Ovary (tissue), 9 donors: ENCODE measurements around the gene ATP4B. TPM values are rescaled to one million over a fixed set of nuclear protein-coding genes. Genes with fewer than 3 reads are reported as not detected.

Experiments
- DNase-seq, 5 donors: peaks; one replicate each; pipeline ENCODE4 v3.0.0-alpha.2; 2019 to 2020
- H3K27ac ChIP-seq, 2 donors: fragments of 200-600 bp; one replicate each; pipeline versions ENCODE4 v1.5.1 to v1.8.0; 2019 to 2022
- H3K27me3 ChIP-seq: fragments of 200-600 bp; one replicate; pipeline ENCODE4 v1.8.0; 2022
- H3K36me3 ChIP-seq: fragments of 200-600 bp; sonication (generic); one replicate; pipeline ENCODE4 v1.5.1; 2019
- H3K4me1 ChIP-seq: one replicate; pipeline ENCODE4 v1.8.1; 2013; ENCODE audit warnings: mild to moderate bottlenecking, moderate library complexity; ENCODE audit not compliant: insufficient read depth
- H3K4me3 ChIP-seq: fragments of 200-600 bp; sonication (generic); one replicate; pipeline ENCODE4 v1.5.1; 2017
- H3K9me3 ChIP-seq, 2 donors: fragments of 200-600 bp in 1 of 2; sonication (generic) in 1 of 2; one replicate each; pipeline versions ENCODE4 v1.5.1 to v1.8.1; 2013 to 2019; ENCODE audit warnings: mild to moderate bottlenecking in 1 of 2, moderate library complexity in 1 of 2
- CTCF ChIP-seq, 3 donors: fragments of 450-650 bp in 2 of 3; fragments of 200-600 bp in 1 of 3; IDR thresholded peaks; one replicate each; pipeline versions ENCODE4 v1.5.1 to v1.8.0; 2016 to 2022; ENCODE audit warnings: antibody characterized with exemption in 3 of 3, mild to moderate bottlenecking in 1 of 3
- EP300 ChIP-seq: sonication (generic); formaldehyde crosslinking; IDR thresholded peaks from one replicate; pipeline ENCODE4 v1.6.1; 2017; ENCODE audit warnings: antibody characterized with exemption
- POLR2A ChIP-seq: fragments of 450-650 bp; IDR thresholded peaks from one replicate; pipeline ENCODE4 v1.6.1; 2017; ENCODE audit warnings: antibody characterized with exemption, mild to moderate bottlenecking, moderate library complexity
- WGBS, 3 donors: extraction: QIAGEN DNeasy Blood & Tissue Kit in 1 of 3; methylation state at CpG; one replicate each; pipeline versions ENCODE4 v1.1.5 to v1.1.7; 2013 to 2017; 5-methylcytosine and 5-hydroxymethylcytosine counted together
- intact Hi-C, 4 donors: fragments of 100-400 bp; cut with DNase I; formaldehyde crosslinking; loops; one replicate each; pipeline versions ENCODE4 v1.11.0 to v1.15.1; 2022 to 2023
- polyA plus RNA-seq, 2 donors: library from polyadenylated mRNA; stranded (reverse); fragments of 200-250 nt in 1 of 2; fragments of 350-450 nt in 1 of 2; fragmentation: Illumina TruSeq in 1 of 2; extraction: RNeasy Lipid Tissue Mini Kit (QIAGEN cat#74804) in 1 of 2; gene quantifications; one replicate each; pipeline ENCODE4 v1.2.3, GENCODE V29; 2013 to 2014
- total RNA-seq, 7 donors: library from RNA; depleted of rRNA in 2 of 7; stranded (reverse); fragments of >200 nt in 2 of 7; fragmentation: NEBNext Ultra II Directional in 3 of 7; extraction: Animal tissue kit (Norgen Biotek cat#: 25700) in 3 of 7; gene quantifications; one replicate each; pipeline versions ENCODE4 v1.1.0 to v1.2.4, GENCODE V29; 2016 to 2023
- donor health status: DM: no; HTN: no; CAD: no; lungs with moderate emphysema.
- donor health status: DM: no; HTN: no; CAD: no.
- donor health status: Bipolar disorder and iron deficiency.
- donor health status: DM: yes; HTN: yes; CAD: no.
- donor health status: DM: no; HTN: no; CAD: no.
- donor health status: DM: yes; HTN: yes; CAD: no.

The ATP4B gene
- total and polyA plus RNA-seq, 9 donors: 0.28 TPM; not detected in 8

DNA sequence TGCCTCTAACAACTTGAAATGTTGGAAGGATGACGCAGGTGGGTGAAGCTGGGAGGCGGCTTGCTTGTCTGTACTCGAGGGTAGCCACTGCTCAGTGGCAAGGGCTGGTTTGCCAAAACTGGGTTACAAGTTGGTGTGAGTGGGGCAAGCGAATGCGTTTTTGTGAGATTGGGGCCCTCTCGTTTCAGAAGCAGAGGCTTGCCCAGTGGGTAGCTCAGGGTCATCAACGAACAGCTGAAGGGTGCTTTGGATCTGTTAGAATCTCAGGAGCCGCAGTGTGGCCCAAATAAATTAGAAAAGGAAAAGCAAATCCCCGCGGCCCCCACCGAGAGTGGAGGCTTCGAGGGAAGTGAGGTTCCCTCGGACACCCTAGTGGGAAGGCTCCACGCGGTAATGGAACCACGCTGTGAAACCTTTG lies 7.3 kb downstream of the ATP4B start:
- intact Hi-C loops: no loop called here
- no peak for TF ChIP-seq EP300
- no peak for TF ChIP-seq POLR2A
- TF ChIP-seq CTCF (IDR thresholded peaks at IDR 0.05): no peak
- H3K27me3 ChIP-seq: no peaks in the 10 kb centered on the region
- H3K9me3 ChIP-seq: no peaks in the 10 kb centered on the region
- peak in 2 of 5 donors; percentile 1 to 7 for DNase-seq
- no peaks in the 10 kb centered on the region for H3K36me3 ChIP-seq
- 76 to 89% (median 86%) methylated on average over 16 of the region's 16 CpGs for WGBS, 3 donors
- H3K27ac ChIP-seq: no peak overlapping the region
- H3K4me1 ChIP-seq: peaks cover 12% of the 10 kb centered on the region
- no peak overlapping the region for H3K4me3 ChIP-seq

DNA sequence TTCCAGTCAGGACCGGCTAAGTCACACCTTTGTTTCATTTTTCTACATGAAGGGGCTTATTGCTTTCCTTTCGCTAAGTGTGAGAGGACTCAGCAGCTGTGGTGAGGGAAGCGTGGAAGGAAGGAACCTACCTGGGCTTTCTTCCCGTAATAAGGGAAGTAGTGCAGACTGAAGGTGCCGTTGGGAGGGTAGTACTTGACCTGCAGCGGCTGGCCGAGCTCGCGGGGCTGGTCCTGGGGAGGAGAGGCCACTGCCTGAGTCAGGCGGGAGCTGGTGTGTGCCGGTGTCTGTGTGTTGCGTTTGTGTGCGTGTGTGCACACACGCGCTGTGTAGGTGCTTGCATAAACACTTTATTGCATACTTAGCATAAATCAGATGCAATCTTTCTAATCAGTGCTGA lies 7.7 kb downstream of the ATP4B start:
- H3K4me1 ChIP-seq: peaks cover 12% of the 10 kb centered on the region
- H3K27ac ChIP-seq: no peak overlapping the region
- peak in 2 of 5 donors; percentile 3 to 21 for DNase-seq
- no peaks in the 10 kb centered on the region for H3K27me3 ChIP-seq
- H3K4me3 ChIP-seq: no peak overlapping the region
- intact Hi-C loops: no loop called here
- TF ChIP-seq CTCF (IDR thresholded peaks at IDR 0.05): no peak
- TF ChIP-seq EP300: no peak
- TF ChIP-seq POLR2A: no peak
- H3K36me3 ChIP-seq: no peaks in the 10 kb centered on the region
- WGBS, 3 donors: 91 to 92% (median 92%) methylated on average over 15 of the region's 15 CpGs
- H3K9me3 ChIP-seq: no peaks in the 10 kb centered on the region

- Histone ChIP-seq H3K27me3 (no peaks in the 10 kb centered on the region), H3K4me1 (peaks cover 12% of the 10 kb centered on the region), H3K36me3 (no peaks in the 10 kb centered on the region), H3K9me3 (no peaks in the 10 kb centered on the region), H3K27ac (no peak overlapping the region), H3K4me3 (no peak overlapping the region)
- peak in 3 of 5 donors; percentile 2 to 19 (median 6) for DNase-seq
- intact Hi-C loops: no loop called here
- TF ChIP-seq EP300: no peak
- TF ChIP-seq POLR2A: no peak
- TF ChIP-seq CTCF (IDR thresholded peaks at IDR 0.05): no peak
- WGBS, 3 donors: 76 to 87% (median 82%) methylated on average over 17 of the region's 17 CpGs
These were observed 8.8 kb downstream of the ATP4B start for GRCh38 chr13:113649212-113649611.

DNA sequence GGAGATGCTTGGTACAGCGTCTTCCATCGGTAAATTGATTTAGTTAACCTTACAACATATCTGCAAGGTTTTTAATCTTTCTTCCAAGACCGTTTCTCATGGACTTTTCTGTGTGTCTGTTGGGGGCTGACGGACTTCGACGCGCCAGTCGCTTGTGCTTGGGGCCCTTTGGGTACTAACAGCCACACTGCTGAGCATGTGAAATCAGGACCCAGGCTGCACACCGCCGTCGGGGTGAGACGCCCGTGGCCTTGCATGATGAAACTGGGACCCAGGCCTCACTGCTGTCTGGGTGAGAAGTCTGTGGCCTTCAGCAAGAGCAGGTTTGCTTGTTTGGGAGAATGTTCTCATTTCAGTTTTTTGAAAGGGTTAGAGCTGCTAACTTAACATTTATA lies 9.8 kb downstream of the ATP4B start:
- Histone ChIP-seq H3K4me1 (peaks cover 12% of the 10 kb centered on the region), H3K4me3 (no peak overlapping the region), H3K9me3 (no peaks in the 10 kb centered on the region), H3K36me3 (no peaks in the 10 kb centered on the region), H3K27ac (no peak overlapping the region), H3K27me3 (no peaks in the 10 kb centered on the region)
- peak in 3 of 5 donors; percentile 3 to 19 (median 17) for DNase-seq
- 86 to 89% (median 86%) methylated on average over 13 of the region's 13 CpGs for WGBS, 3 donors
- intact Hi-C loops: no loop called here
- TF ChIP-seq CTCF (IDR thresholded peaks at IDR 0.05) (no peak), POLR2A (no peak), EP300 (no peak)
